Kidney glomerular epithelial cell (primary cell): Measurements from ENCODE around the gene CAPN15.

Source experiments
- DNase-seq: peaks from one replicate; lab custom pipeline; 2025; lab: John Stamatoyannopoulos, UW

Gene CAPN15

DNA sequence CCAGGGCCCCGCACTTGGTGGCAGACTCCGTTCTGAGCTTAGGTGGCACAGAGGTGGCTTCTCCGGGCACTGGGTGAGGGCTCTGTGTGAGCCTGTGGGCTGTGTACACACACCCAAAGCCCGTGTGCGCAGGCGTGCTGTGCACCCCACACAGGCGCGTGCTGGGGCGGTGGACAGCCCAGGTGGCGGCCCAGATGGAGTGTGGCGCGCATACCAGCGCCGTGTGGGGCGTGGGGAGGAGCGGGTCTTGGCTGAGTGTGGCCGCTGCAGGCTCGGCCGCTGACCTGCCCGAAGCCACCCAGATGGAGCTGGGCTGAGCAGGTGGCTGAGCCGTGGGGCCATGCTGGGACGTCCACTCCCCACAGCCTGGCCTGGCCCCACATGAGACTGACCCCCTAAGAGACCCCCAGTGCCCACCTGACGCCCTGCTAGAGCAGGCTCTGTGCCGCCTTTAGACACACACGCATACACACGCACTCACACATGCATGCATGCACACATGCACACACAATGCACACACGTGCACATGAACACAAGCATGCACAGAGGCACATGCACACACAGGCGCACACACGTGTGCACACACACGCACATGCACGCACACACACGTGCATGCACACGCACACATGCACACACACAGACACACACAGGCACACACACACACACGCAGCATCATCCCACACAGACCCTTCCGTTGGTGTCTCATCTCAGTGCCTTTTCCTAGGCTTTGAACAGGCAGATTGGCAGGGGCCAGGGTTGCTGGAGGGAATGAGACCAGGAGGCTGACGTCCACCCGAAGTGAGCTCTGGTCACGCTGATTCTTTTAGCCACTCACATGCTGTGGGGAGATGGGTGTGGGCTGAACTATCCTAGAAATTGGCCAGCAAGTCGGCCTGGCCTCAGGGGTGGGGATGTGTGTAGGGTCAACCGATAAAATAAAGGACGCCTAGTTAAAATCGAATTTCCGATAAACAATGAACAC, 34.7 kb downstream of the CAPN15 start:
- DNase-seq: no peak

GRCh38 chr16:563072-563644, 35.6 kb downstream of the CAPN15 start:
- no peak for DNase-seq

- no peak for DNase-seq
Measured at GRCh38 chr16:564690-565418, 37.3 kb downstream of the CAPN15 start.

DNA sequence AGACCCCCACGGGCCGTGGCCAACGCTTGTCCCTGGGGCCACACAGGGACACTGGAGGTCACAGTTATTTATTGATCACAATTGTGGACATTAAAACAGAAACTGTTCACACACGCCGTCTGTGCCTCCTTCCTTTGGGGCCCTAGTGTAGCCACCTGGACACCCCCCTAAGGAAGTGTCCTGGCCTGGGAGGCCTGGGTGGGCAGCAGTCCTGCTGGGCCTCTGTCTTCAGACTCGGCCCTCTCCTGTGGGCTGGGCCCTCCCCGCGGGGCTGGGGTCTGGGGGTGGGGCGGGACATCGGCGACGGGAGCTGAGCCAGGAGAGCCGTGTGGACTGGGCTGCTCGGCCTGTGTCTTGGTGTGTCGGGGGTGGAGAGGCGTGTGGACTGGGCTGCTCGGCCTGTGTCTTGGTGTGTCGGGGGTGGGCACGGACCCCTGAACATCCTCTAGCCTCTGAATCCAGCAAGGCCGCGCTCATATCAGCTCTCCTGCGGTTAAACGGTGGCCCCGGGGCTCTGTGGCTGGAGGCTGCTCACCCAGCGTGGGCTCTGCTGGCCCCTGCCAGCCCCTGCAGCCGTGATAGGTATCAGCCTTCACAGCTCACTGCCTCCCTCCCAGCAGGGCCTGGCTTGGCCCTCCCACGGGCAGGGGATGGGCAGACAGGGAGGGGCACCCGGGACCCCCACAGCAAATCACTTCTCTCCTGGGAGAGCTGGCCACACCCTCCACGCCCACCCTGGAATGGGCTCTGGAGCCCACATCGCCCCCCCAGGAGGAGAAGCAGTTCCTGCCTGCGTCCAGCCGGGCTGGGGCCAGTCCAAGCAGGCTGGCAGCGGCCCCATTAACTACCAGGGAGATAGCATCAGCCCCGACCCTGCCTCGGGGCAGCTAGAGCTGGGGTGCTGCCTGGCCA, 38.2 kb downstream of the CAPN15 start:
- no peak for DNase-seq

GRCh38 chr16:566475-567372, 39.2 kb downstream of the CAPN15 start, which contains the start of gene NHLRC4:
Gene NHLRC4, plus strand, starts transcription at chr16:567005. Its CDS starts 1,043 bp downstream, at chr16:568048.
- peak; percentile 17 for DNase-seq

GRCh38 chr16:567373-568256, 40.1 kb downstream of the CAPN15 start:
- no peak for DNase-seq

GRCh38 chr16:568401-569258, 41.1 kb downstream of the CAPN15 start:
- DNase-seq: no peak

DNA sequence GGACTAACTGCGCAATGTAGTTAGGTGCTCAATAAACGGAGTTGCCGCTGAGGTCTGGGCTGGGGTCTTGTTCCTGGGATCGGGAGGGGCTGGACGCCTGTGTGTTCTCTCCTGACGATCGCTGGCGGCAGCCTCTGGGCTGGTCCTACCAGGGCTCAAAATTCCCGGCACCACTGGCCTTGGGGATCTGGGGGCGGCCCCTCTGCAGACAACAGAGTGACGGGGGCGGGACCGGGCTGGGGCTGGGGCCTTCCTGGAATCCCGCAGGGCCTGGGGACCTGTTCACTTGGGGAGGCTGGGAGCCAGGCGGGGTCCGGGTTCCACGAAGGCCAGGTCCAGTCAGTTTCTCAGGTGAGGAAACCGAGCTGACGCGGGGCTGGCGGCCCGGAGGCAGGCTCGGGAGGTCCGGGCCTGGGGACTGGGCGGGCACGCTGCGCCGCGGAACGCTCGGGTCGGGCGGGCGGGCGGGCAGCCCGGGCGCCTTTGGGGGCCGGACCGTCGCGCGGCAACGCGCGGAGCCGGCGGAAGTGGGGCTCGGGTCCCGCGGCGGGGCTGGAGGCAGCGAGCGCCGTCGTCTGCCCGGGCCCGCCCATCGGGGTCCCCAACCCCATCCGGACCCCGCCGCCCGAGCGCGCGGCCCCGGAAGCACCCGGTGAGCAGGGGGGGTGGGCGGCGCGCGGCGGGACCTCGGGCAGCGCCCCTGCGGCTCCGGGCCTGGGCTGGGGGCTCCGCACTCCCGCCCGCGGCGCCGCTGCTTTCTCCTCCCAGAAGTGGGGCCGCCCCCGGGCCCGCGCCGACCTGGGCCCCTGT, 42.1 kb downstream of the CAPN15 start, which contains the start of gene PIGQ:
Gene PIGQ, plus strand, starts transcription at position 524 of the 810 bp plus-strand sequence. CDS start 4,107 bp downstream, outside the sequence.
- DNase-seq: no peak

DNA sequence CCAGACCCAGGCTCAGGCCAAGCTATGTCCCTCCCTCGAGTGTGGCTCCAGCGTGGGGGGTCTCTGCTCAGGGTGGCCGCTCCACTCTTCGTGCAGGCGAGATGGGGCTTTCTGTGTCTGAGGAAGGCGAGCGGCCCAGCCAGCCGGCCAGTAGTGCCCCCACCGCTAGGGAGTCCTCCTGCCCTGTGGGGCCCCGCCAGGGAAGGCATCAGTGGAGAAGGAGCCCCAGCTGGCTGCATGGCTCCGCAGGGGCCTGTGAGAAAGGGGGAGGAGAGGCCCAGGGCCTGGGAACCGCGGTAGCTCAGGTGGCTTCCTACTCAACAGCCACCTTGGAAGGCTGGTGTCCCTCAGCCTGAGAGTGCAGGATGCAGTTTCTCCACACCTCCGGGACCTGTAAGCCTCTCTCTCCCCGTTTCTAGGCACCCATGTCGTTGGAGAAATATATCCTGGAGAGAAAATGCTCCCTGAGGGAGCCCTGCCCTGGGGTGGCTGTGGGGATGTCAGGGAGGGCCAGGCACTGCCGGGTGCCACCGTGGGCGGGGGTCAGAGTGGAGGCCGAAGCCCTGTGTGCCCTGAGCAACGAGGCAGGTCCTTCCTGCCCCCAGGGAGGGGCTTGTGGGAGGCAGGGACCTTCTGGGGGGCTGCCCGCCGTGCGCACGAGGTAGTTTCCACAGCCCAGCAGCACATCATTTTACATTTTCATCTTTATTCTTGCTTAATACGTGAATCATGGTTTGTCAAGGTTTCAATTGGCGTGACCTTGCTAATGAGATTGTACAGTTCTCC, 45.5 kb downstream of the CAPN15 start:
- no peak for DNase-seq

DNA sequence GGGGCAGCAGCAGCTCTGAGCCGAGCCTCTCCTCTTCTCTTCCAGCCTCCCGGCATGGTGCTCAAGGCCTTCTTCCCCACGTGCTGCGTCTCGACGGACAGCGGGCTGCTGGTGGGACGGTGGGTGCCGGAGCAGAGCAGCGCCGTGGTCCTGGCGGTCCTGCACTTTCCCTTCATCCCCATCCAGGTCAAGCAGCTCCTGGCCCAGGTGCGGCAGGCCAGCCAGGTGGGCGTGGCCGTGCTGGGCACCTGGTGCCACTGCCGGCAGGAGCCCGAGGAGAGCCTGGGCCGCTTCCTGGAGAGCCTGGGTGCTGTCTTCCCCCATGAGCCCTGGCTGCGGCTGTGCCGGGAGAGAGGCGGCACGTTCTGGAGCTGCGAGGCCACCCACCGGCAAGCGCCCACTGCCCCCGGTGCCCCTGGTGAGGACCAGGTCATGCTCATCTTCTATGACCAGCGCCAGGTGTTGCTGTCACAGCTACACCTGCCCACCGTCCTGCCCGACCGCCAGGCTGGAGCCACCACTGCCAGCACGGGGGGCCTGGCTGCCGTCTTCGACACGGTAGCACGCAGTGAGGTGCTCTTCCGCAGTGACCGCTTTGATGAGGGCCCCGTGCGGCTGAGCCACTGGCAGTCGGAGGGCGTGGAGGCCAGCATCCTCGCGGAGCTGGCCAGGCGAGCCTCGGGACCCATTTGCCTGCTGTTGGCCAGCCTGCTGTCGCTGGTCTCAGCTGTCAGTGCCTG, 46.7 kb downstream of the CAPN15 start:
- no peak for DNase-seq

GRCh38 chr16:575354-576196, 48.1 kb downstream of the CAPN15 start:
- no peak for DNase-seq

GRCh38 chr16:576197-576822, 48.8 kb downstream of the CAPN15 start:
- DNase-seq: no peak

DNA sequence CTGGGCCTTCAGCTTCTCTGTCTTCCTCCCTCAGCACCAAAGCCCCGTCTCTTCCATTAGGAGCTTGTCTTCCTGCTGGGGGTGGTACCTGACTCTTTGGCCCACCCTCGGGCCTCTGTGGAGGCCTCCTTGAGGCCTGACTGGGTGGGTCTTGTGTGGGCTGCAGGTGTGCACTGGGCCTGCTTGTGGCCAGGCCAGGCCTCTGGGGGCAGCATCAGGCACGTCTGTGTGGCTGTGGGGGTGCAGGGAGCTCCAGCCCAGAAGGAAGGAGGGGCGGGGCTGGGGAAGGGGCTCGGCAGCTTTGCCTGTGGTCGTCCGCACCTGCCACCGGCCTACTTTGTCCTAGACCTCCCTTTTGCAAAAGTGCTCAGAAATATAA, 49.3 kb downstream of the CAPN15 start:
- DNase-seq: no peak

- no peak for DNase-seq
Measured at GRCh38 chr16:577796-578195, 50.3 kb downstream of the CAPN15 start.
